Activated CD8-positive, alpha-beta memory T cell treated with anti-CD3 and anti-CD28 coated beads, Interleukin-2, amount 50 U/mL, for 24 hours (primary cell): ENCODE data around the gene CCT2.

ENCODE experiments used
- DNase-seq: peaks from one replicate; pipeline ENCODE4 v3.0.0-alpha.2; 2020; ENCODE audit errors: extremely low read depth

The CCT2 gene

GRCh38 chr12:69585189-69586062 lies at the start of gene CCT2:
TSS of gene CCT2 (plus strand) at chr12:69585459. CDS start at chr12:69585522, 63 bp downstream.
- peak; percentile 90 for DNase-seq

- no peak for DNase-seq
Measured at GRCh38 chr12:69540987-69541386, 44.3 kb upstream of the CCT2 start.

GRCh38 chr12:69544087-69544486 lies 41.2 kb upstream of the CCT2 start:
- no peak for DNase-seq

- no peak for DNase-seq
Measured at GRCh38 chr12:69545081-69545480, 40.2 kb upstream of the CCT2 start.

- DNase-seq: no peak
Measured at GRCh38 chr12:69546693-69547438, 38.4 kb upstream of the CCT2 start.

- DNase-seq: no peak
Measured at GRCh38 chr12:69548687-69549086, 36.6 kb upstream of the CCT2 start.

GRCh38 chr12:69550569-69551350 lies 34.5 kb upstream of the CCT2 start:
- no peak for DNase-seq

GRCh38 chr12:69553628-69554248 lies 31.5 kb upstream of the CCT2 start:
- DNase-seq: no peak

GRCh38 chr12:69555461-69555860 lies 29.8 kb upstream of the CCT2 start:
- no peak for DNase-seq

GRCh38 chr12:69556383-69556782 lies 28.9 kb upstream of the CCT2 start:
- DNase-seq: no peak

- DNase-seq: no peak
Measured at GRCh38 chr12:69563166-69563762, 22.0 kb upstream of the CCT2 start.

GRCh38 chr12:69566603-69567002 lies 18.7 kb upstream of the CCT2 start:
- no peak for DNase-seq

GRCh38 chr12:69569236-69569635 lies 16.0 kb upstream of the CCT2 start:
- DNase-seq: no peak

- no peak for DNase-seq
Measured at GRCh38 chr12:69570000-69570516, 15.2 kb upstream of the CCT2 start.

GRCh38 chr12:69570545-69571399 lies 14.5 kb upstream of the CCT2 start:
- peak; percentile 9 for DNase-seq

- DNase-seq: no peak
Measured at GRCh38 chr12:69575346-69575745, 9.9 kb upstream of the CCT2 start.

- DNase-seq: no peak
Measured at GRCh38 chr12:69578283-69578682, 7.0 kb upstream of the CCT2 start.

GRCh38 chr12:69579029-69579428 lies 6.2 kb upstream of the CCT2 start:
- DNase-seq: no peak

- no peak for DNase-seq
Measured at GRCh38 chr12:69580074-69580473, 5.2 kb upstream of the CCT2 start.

GRCh38 chr12:69583203-69583602 lies 2.1 kb upstream of the CCT2 start:
- no peak for DNase-seq
